Gastroesophageal sphincter (tissue), 4 donors: ENCODE data around the gene ARID1B. TPM values are rescaled to one million over a fixed set of nuclear protein-coding genes. Genes with fewer than 3 reads are reported as not detected.

Experiments
- ATAC-seq: fragments of 150-250 bp; one replicate; pipeline ENCODE4 v1.9.1; 2016; ENCODE audit warnings: mild to moderate bottlenecking, moderate library complexity
- H3K27ac ChIP-seq, 4 donors: fragments of 200-600 bp; sonication (generic) in 3 of 4; 1 replicate in 3 of 4; 2 replicates in 1 of 4; pipeline ENCODE4 v1.5.1; 2016 to 2019
- H3K27me3 ChIP-seq: fragments of 200-600 bp; sonication (generic); one replicate; pipeline ENCODE4 v1.5.1; 2019
- H3K36me3 ChIP-seq, 2 donors: fragments of 200-600 bp; sonication (generic); one replicate each; pipeline ENCODE4 v1.5.1; 2019; ENCODE audit warnings: control low read depth in 1 of 2
- H3K4me1 ChIP-seq, 3 donors: fragments of 200-600 bp; sonication (generic); 1 replicate in 2 of 3; 2 replicates in 1 of 3; pipeline ENCODE4 v1.5.1; 2016 to 2019; ENCODE audit warnings: control low read depth in 2 of 3
- H3K4me3 ChIP-seq, 2 donors: fragments of 200-600 bp; sonication (generic); one replicate each; pipeline ENCODE4 v1.5.1; 2019; ENCODE audit warnings: mild to moderate bottlenecking in 1 of 2, moderate library complexity in 1 of 2
- H3K9me3 ChIP-seq, 3 donors: fragments of 200-600 bp; sonication (generic); one replicate each; pipeline ENCODE4 v1.5.1; 2017 to 2019; ENCODE audit warnings: control low read depth in 2 of 3
- EP300 ChIP-seq: sonication (generic); formaldehyde crosslinking; IDR thresholded peaks from one replicate; pipeline ENCODE4 v1.6.1; 2017; ENCODE audit warnings: antibody characterized with exemption, mild to moderate bottlenecking
- POLR2A ChIP-seq, 2 donors: fragments of 450-650 bp; IDR thresholded peaks; one replicate each; pipeline ENCODE4 v1.6.1; 2017; ENCODE audit warnings: antibody characterized with exemption in 2 of 2, mild to moderate bottlenecking in 2 of 2, moderate library complexity in 1 of 2
- POLR2AphosphoS5 ChIP-seq: sonication (generic); formaldehyde crosslinking; IDR thresholded peaks from one replicate; pipeline ENCODE4 v1.6.1; 2017; ENCODE audit warnings: antibody characterized with exemption
- WGBS, 2 donors: methylation state at CpG; one replicate each; pipeline ENCODE4 v1.1.5; 2018; ENCODE audit warnings: low coverage in 1 of 2; 5-methylcytosine and 5-hydroxymethylcytosine counted together
- total RNA-seq, 4 donors: library from RNA; depleted of rRNA; stranded (reverse); fragments of >200 nt; gene quantifications; one replicate each; pipeline ENCODE4 v1.1.0, GENCODE V29; 2016
- TF ChIP-seq, protein P1 (sequence below), 4 experiments: fragments of 200-600 bp in 2 of 4; fragments of 450-650 bp in 2 of 4; sonication (generic) in 1 of 4; IDR thresholded peaks; one replicate each; pipeline ENCODE4 v1.5.1; 2017 to 2019; ENCODE audit warnings: antibody characterized with exemption in 4 of 4, mild to moderate bottlenecking in 2 of 4, moderate library complexity in 2 of 4

ARID1B gene
- total RNA-seq, 4 donors from 2014 or later, result 40.0 to 106 (median 79.7) TPM

DNA sequence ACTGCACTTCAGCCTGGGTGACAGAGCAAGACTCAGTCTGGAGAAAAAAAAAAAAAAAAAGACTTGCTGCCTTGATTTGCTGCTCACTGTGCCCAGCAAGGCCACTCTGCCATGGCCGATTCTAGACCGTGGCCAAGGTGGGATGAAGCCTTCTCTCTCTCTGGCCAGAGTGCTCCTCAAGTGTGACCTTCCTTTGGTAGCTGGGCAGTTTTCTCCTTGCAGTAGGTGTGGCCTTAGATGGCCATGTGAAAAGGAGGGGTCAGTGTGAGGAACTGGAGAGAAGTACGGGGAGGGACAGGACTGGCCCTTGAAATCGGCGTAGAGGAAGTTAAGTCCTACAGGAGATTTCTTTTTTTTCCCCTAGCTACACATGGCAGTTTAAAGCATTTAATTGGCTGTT, 272.0 kb downstream of the ARID1B start:
- H3K36me3 ChIP-seq, result no peaks in the 10 kb centered on the region
- no peaks in the 10 kb centered on the region for H3K9me3 ChIP-seq
- H3K27me3 ChIP-seq, result no peaks in the 10 kb centered on the region
- WGBS, 2 donors, result 60 to 77% methylated on average over 3 to 4 of the region's 5 CpGs
- TF ChIP-seq EP300 (no peak), POLR2AphosphoS5 (no peak), POLR2A (IDR thresholded peaks at IDR 0.05) (no peak)
- TF ChIP-seq, protein P1, sequence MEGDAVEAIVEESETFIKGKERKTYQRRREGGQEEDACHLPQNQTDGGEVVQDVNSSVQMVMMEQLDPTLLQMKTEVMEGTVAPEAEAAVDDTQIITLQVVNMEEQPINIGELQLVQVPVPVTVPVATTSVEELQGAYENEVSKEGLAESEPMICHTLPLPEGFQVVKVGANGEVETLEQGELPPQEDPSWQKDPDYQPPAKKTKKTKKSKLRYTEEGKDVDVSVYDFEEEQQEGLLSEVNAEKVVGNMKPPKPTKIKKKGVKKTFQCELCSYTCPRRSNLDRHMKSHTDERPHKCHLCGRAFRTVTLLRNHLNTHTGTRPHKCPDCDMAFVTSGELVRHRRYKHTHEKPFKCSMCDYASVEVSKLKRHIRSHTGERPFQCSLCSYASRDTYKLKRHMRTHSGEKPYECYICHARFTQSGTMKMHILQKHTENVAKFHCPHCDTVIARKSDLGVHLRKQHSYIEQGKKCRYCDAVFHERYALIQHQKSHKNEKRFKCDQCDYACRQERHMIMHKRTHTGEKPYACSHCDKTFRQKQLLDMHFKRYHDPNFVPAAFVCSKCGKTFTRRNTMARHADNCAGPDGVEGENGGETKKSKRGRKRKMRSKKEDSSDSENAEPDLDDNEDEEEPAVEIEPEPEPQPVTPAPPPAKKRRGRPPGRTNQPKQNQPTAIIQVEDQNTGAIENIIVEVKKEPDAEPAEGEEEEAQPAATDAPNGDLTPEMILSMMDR (IDR thresholded peaks at IDR 0.05), result no peak
- ATAC-seq, result no peak
- peaks cover 0 to 19% (median 9%) of the 10 kb centered on the region in 3 donors for H3K4me1 ChIP-seq
- no peak overlapping the region for H3K27ac ChIP-seq
- no peak overlapping the region for H3K4me3 ChIP-seq

DNA sequence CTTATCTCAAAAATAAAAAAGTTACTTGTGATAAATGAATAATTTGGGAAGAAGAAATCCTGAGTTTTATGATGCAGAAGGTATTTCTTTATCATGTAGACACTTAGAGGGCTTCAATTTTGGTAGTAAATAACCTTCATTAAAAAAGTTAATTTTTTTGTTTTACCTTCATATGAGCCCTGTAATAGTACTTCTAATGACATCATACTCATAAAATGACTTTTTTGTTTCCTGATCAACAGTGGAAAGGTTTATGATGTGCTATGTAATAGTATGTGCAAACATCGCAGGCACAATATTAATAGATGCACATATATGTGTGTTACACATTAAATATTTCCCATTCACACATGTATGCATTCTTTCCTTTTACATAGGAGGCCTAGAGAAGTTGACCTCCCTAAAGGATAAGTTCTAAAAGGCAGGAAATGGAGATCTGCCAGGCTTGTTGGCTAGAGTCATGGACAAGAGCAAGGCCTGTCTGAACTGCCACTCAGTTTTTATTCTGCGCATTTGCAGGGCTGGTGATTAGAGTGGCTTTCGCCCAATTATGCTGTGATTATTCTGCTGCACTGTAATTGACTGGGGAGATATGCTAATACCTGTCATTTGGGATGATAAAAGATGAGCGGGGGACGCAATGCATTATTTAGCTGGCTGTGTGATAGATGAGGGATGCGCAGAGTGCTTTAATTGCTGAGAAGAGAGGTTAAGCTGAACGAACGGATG, 273.5 kb downstream of the ARID1B start:
- no peaks in the 10 kb centered on the region for H3K36me3 ChIP-seq
- H3K27me3 ChIP-seq, result no peaks in the 10 kb centered on the region
- TF ChIP-seq POLR2A (IDR thresholded peaks at IDR 0.05), result no peak
- TF ChIP-seq, protein P1 (IDR thresholded peaks at IDR 0.05), result no peak
- TF ChIP-seq POLR2AphosphoS5, result no peak
- no peak for TF ChIP-seq EP300
- no peak overlapping the region for H3K4me3 ChIP-seq
- H3K9me3 ChIP-seq, result no peaks in the 10 kb centered on the region
- WGBS, 2 donors, result 68 to 76% methylated on average over 5 to 8 of the region's 8 CpGs
- no peak overlapping the region for H3K27ac ChIP-seq
- ATAC-seq, result no peak
- H3K4me1 ChIP-seq, result peaks cover 0 to 19% (median 9%) of the 10 kb centered on the region in 3 donors

DNA sequence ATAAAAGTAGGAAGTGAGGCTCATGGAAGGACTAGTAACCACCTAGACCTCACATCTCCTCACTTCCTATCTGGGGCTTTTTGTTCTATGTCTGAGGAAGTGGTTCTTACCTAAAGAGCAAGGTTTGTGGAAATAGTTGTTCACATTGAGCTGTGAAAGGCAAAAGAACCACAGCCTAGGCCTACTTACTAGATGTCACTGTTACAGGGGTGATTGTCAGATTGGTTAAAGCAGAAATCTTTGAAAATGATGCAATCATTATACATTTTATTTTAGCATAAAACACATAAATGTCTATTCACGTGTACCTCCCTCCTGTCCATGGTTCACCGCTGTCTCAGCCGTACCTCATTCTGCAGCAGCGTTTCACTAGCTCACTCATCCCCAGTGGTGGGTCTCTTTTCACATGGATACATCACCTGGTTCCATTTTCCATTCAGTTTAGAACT, 277.4 kb downstream of the ARID1B start:
- Histone ChIP-seq H3K27ac (no peak overlapping the region), H3K27me3 (no peaks in the 10 kb centered on the region), H3K9me3 (no peaks in the 10 kb centered on the region), H3K36me3 (no peaks in the 10 kb centered on the region), H3K4me3 (no peak overlapping the region), H3K4me1 (peaks cover 1 to 17% (median 7%) of the 10 kb centered on the region in 3 donors)
- WGBS, 2 donors, result 90 to 98% methylated on average over 4 of the region's 4 CpGs
- no peak for ATAC-seq
- TF ChIP-seq POLR2AphosphoS5 (no peak), POLR2A (IDR thresholded peaks at IDR 0.05) (no peak), EP300 (no peak)
- TF ChIP-seq, protein P1 (IDR thresholded peaks at IDR 0.05), result no peak

DNA sequence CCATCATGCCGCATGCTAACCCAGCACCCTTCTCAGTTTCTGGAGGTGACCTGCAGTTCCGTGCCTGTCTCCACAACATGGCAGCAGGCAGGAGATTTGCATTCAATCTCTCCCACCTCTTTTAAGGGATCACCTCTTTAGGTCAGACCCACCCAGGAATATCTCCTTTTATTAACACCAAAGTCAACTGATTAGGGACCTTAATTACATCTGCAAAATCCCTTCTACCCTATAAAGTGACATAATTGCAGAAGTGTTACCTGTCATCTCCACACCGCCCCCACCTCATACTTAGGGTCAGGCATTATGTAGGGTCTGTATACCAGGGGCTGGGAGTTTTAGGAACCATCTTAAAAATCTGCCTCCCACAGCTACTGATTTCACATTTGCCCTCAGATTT, 278.7 kb downstream of the ARID1B start:
- H3K27me3 ChIP-seq, result no peaks in the 10 kb centered on the region
- H3K4me3 ChIP-seq, result no peak overlapping the region
- no peak for ATAC-seq
- WGBS, 2 donors, result 88 to 92% methylated on average over 2 to 3 of the region's 3 CpGs
- H3K27ac ChIP-seq, result no peak overlapping the region
- no peaks in the 10 kb centered on the region for H3K36me3 ChIP-seq
- TF ChIP-seq EP300 (no peak), POLR2A (IDR thresholded peaks at IDR 0.05) (no peak), POLR2AphosphoS5 (no peak)
- TF ChIP-seq, protein P1 (IDR thresholded peaks at IDR 0.05), result no peak
- peaks cover 3 to 25% (median 8%) of the 10 kb centered on the region in 3 donors for H3K4me1 ChIP-seq
- H3K9me3 ChIP-seq, result no peaks in the 10 kb centered on the region

DNA sequence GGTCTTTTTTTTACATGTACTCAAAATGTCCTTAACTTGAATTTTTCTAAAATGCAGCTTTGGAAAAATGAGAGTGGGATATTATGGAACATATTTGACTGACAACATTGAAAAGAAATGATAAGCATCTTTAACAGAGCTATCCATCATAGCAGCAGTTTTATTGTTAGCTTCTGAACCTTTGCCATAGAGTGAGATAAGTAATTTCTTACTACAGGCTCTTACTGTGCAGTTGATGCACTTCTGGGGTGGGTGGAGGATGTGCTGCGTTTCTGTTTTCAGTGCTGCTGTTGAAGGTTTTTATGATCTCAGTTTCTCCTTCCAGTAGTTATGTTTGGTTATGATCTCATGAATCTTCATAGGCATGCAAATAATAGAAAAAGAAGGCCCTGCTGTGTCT, 279.1 kb downstream of the ARID1B start:
- TF ChIP-seq, protein P1 (IDR thresholded peaks at IDR 0.05), result no peak
- no peak for TF ChIP-seq EP300
- TF ChIP-seq POLR2A (IDR thresholded peaks at IDR 0.05), result no peak
- no peak for TF ChIP-seq POLR2AphosphoS5
- Histone ChIP-seq H3K9me3 (no peaks in the 10 kb centered on the region), H3K4me3 (no peak overlapping the region), H3K27ac (no peak overlapping the region), H3K4me1 (peaks cover 3 to 27% (median 4%) of the 10 kb centered on the region in 3 donors), H3K27me3 (no peaks in the 10 kb centered on the region), H3K36me3 (no peaks in the 10 kb centered on the region)
- 44% methylated on average over 1 of the region's 1 CpG for WGBS, 2 donors
- no peak for ATAC-seq
